ENCODE measurements around the gene IL31.

GRCh38 chr12:122129131-122129530, 44.9 kb downstream of the IL31 start:
- TF ChIP-seq GATA2 (IDR thresholded peaks at IDR 0.05; ENCODE audit: low read depth, low read length) (no peak), GATA3 (IDR thresholded peaks at IDR 0.05; ENCODE audit: low read depth, low read length) (no peak)
